Measurements from ENCODE around the gene CACNG4. TPM values are rescaled to one million over a fixed set of nuclear protein-coding genes. Genes with fewer than 3 reads are reported as not detected.

CACNG4 gene
- total RNA-seq, 1 experiment from 2014 or later: 6.3 TPM

- Histone ChIP-seq H3K79me1 (ENCODE audit: insufficient read depth, low read depth, low read length, poor library complexity, severe bottlenecking) (no peaks in the 10 kb centered on the region), H2BK12ac (ENCODE audit: insufficient read length, low read depth, low read length) (no peak overlapping the region), H3K23ac (ENCODE audit: insufficient read length, low read depth, low read length) (no peak overlapping the region), H3K9me3 (ENCODE audit: control insufficient read depth, low read depth, low read length) (no peaks in the 10 kb centered on the region), H3K18ac (ENCODE audit: insufficient read length, low read depth, low read length) (no peak overlapping the region), H3K4ac (ENCODE audit: low read depth, low read length) (no peak overlapping the region), H2AFZ (ENCODE audit: low read length) (no peak overlapping the region), H4K5ac (ENCODE audit: insufficient read length, low read depth, low read length) (no peak overlapping the region), H3K27me3 (ENCODE audit: insufficient read depth, low read length) (no peaks in the 10 kb centered on the region), H2BK5ac (ENCODE audit: insufficient read length, low read length) (no peak overlapping the region), H2BK15ac (ENCODE audit: low read depth, low read length) (no peak overlapping the region), H3K9ac (ENCODE audit: extremely low read depth, insufficient read length, low read length) (no peak overlapping the region), H3K14ac (ENCODE audit: insufficient read depth, low read length) (no peak overlapping the region), H3K79me2 (ENCODE audit: insufficient read depth, low read length) (no peaks in the 10 kb centered on the region), H4K91ac (ENCODE audit: insufficient read length, low read depth, low read length) (no peak overlapping the region), H3K27ac (ENCODE audit: insufficient read length, low read depth, low read length) (no peak overlapping the region), H3K4me2 (ENCODE audit: insufficient read depth, insufficient read length, low read length) (no peak overlapping the region), H2BK20ac (ENCODE audit: low read depth, low read length, poor library complexity, severe bottlenecking) (no peak overlapping the region), H3K23me2 (ENCODE audit: insufficient read length, low read depth, low read length, poor library complexity, severe bottlenecking) (no peaks in the 10 kb centered on the region), H3T11ph (ENCODE audit: low read length) (no peak overlapping the region), H3K56ac (ENCODE audit: insufficient read length, low read depth, low read length) (no peak overlapping the region), H2AK5ac (ENCODE audit: insufficient read length, low read length) (no peak overlapping the region), H4K20me1 (ENCODE audit: control insufficient read depth, insufficient read depth, insufficient read length) (no peaks in the 10 kb centered on the region), H3K4me1 (ENCODE audit: insufficient read depth, low read length) (no peaks in the 10 kb centered on the region; the same call in 1 of the 2 replicates), H2BK120ac (ENCODE audit: low read depth, low read length, poor library complexity, severe bottlenecking) (no peak overlapping the region), H4K8ac (replicated peaks; ENCODE audit: insufficient read length, low read depth, low read length) (no peak overlapping the region)
- no peaks in the 10 kb centered on the region for H3K36me3 Mint-ChIP-seq (ENCODE audit: insufficient read depth in 1 of 3, low read depth in 3 of 3)
- H3K27me3 Mint-ChIP-seq (ENCODE audit: low read depth): no peaks in the 10 kb centered on the region
- H3K4me1 Mint-ChIP-seq: peaks cover 9 to 13% of the 10 kb centered on the region in 2 experiments
- WGBS (ENCODE audit: extremely low coverage, insufficient read length, low lambda C conversion rate): no CpG with 5 or more reads among the region's 2 CpGs
- TF ChIP-seq CTCF (conservative IDR thresholded peaks at IDR 0.05): no peak
- no peak for DNase-seq
- H3K27ac Mint-ChIP-seq: no peak overlapping the region; a peak in 2 of 7 replicates
- peaks cover 0 to 2% of the 10 kb centered on the region in 2 experiments; a peak in 2 of 5 replicates for H3K9me3 Mint-ChIP-seq
- H3K4me3 Mint-ChIP-seq: no peak overlapping the region
Observed at GRCh38 chr17:67066717-67067116, 102.2 kb downstream of the CACNG4 start.

All from H9 (cell line).